Fibroblast of lung (primary cell): Measurements from ENCODE around the gene AMBRA1.

Source experiments
- EZH2 ChIP-seq: IDR thresholded peaks from 2 replicates; pipeline ENCODE4 v1.5.1; 2012; ENCODE audit warnings: low read length, control low read depth, mild to moderate bottlenecking; ENCODE audit errors: missing control alignments
- TF ChIP-seq, protein P1 (sequence below), 2 donors: IDR thresholded peaks in 1 of 2; conservative IDR thresholded peaks in 1 of 2; 1 replicate in 1 of 2; 2 replicates in 1 of 2; pipeline ENCODE4 v1.5.1; 2011 to 2012; ENCODE audit warnings: low read length in 2 of 2, control low read depth in 1 of 2, inconsistent platforms in 1 of 2, low read depth in 1 of 2, mild to moderate bottlenecking in 1 of 2

- TF ChIP-seq, protein P1, sequence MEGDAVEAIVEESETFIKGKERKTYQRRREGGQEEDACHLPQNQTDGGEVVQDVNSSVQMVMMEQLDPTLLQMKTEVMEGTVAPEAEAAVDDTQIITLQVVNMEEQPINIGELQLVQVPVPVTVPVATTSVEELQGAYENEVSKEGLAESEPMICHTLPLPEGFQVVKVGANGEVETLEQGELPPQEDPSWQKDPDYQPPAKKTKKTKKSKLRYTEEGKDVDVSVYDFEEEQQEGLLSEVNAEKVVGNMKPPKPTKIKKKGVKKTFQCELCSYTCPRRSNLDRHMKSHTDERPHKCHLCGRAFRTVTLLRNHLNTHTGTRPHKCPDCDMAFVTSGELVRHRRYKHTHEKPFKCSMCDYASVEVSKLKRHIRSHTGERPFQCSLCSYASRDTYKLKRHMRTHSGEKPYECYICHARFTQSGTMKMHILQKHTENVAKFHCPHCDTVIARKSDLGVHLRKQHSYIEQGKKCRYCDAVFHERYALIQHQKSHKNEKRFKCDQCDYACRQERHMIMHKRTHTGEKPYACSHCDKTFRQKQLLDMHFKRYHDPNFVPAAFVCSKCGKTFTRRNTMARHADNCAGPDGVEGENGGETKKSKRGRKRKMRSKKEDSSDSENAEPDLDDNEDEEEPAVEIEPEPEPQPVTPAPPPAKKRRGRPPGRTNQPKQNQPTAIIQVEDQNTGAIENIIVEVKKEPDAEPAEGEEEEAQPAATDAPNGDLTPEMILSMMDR (conservative IDR thresholded peaks at IDR 0.05 in 1 of 2, IDR thresholded peaks at IDR 0.05 in 1 of 2; ENCODE audit: low read depth in 1 of 2, low read length in 2 of 2), result no peak
- no peak for TF ChIP-seq EZH2
Observed at GRCh38 chr11:46461461-46461927, 132.3 kb downstream of the AMBRA1 start.
